Fibroblast of skin of left biceps (primary cell): Measurements from ENCODE around the gene DCK.

Experiments
- DNase-seq, 2 experiments: peaks; one replicate each; pipeline ENCODE4 v3.0.0-alpha.2; 2013; ENCODE audit warnings: low read depth in 2 of 2

The DCK gene

GRCh38 chr4:71062436-71062835 lies 69.0 kb downstream of the DCK start:
- DNase-seq: no peak

- DNase-seq: no peak
Measured at GRCh38 chr4:71063711-71064110, 70.3 kb downstream of the DCK start.

- DNase-seq: no peak
Measured at GRCh38 chr4:71064521-71064920, 71.1 kb downstream of the DCK start.

DNA sequence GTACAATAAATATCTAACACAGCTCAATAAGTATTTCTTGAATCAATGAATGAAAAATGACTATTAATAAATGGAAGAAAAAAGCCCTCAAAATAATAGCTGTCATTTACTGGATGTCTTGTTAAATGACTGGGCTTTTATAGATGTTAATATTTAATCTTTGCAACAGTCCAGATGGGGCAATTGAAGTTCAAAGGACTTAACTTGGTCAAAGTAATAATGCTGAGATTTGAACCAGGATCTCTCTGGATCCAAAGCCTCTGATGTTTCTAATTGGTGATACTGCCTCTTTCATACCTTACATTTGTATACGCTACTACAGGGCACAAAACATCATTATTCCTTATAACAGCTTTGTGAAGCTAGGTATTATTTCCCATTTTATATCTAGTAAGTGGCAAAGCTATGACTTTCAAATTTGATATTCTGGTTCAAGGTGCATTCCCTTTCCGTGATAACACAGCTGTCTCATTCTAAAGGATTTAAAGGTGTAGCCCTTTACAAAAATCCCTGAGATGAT lies 72.6 kb downstream of the DCK start:
- no peak for DNase-seq

- DNase-seq: no peak
Measured at GRCh38 chr4:71066737-71067716, 73.6 kb downstream of the DCK start.

DNA sequence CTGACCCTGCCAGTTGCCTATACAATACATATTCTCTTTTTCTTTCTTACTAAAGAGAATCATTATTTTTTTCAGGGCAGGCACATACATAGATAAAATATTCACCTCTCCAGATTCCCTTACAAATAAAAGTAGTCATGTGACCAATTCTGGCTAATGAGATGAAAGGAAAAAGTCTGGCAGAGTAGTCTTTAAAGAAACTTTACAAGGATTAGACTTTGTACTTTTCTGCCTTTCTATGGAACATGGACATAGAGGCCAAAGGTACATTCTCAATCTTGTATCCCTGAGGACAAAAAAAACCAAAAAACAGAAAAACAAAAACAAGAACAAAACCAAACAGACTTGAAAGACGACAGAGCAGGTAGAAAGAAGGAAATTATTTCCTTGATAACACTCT lies 75.6 kb downstream of the DCK start:
- no peak for DNase-seq

DNA sequence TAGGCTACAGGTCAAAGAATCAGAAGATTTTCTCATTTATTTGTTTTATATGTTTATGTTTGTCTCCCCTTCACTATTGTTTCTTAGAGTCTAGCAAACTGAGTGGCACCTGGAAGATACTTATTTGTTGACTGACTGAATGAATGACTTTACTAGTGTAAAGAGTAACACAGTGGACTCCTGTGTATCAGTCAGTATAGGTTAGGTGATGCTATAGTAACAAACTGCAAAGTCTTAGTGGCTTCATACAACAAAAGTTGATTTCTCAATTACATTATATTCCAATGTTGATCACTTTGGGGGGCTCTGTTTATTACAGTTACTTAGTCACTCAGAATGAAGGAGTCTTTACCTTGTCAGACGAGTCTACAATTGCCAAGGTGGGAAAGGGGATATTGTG lies 76.6 kb downstream of the DCK start:
- no peak for DNase-seq

- DNase-seq: no peak
Measured at GRCh38 chr4:71074452-71075299, 81.2 kb downstream of the DCK start.
